Activated T-helper 1 cell treated with Interleukin-2 at 50 U/mL for 16 hours (primary cell): ENCODE measurements around the gene KCP.

Experiments
- DNase-seq: peaks from one replicate; pipeline ENCODE4 v3.0.0-alpha.2; 2020; ENCODE audit warnings: low read depth

The KCP gene

GRCh38 chr7:128874140-128875031 is 36.1 kb downstream of the KCP start:
- no peak for DNase-seq

GRCh38 chr7:128873234-128873633 is 37.3 kb downstream of the KCP start:
- DNase-seq = no peak

- no peak for DNase-seq
Observed at GRCh38 chr7:128872394-128872824, 38.1 kb downstream of the KCP start.

GRCh38 chr7:128871050-128871449 is 39.5 kb downstream of the KCP start:
- no peak for DNase-seq

- no peak for DNase-seq
Observed at GRCh38 chr7:128869944-128870285, 40.6 kb downstream of the KCP start.

- DNase-seq = peak; percentile 33
Observed at GRCh38 chr7:128869138-128869943, 41.2 kb downstream of the KCP start.

- DNase-seq = no peak
Observed at GRCh38 chr7:128868624-128869137, 41.8 kb downstream of the KCP start.

GRCh38 chr7:128867842-128868623 is 42.5 kb downstream of the KCP start:
- DNase-seq = no peak

GRCh38 chr7:128867241-128867640 is 43.3 kb downstream of the KCP start:
- DNase-seq = no peak

- no peak for DNase-seq
Observed at GRCh38 chr7:128865996-128866877, 44.3 kb downstream of the KCP start.

GRCh38 chr7:128865303-128865702 is 45.2 kb downstream of the KCP start:
- DNase-seq = no peak

GRCh38 chr7:128863433-128863989 is 47.0 kb downstream of the KCP start:
- no peak for DNase-seq

GRCh38 chr7:128862571-128863432 is 47.7 kb downstream of the KCP start, which contains the start of gene ATP6V1F:
Gene ATP6V1F (plus strand): TSS chr7:128862856. CDS start chr7:128862905, 49 bp downstream.
- DNase-seq = peak; percentile 99

- no peak for DNase-seq
Observed at GRCh38 chr7:128861957-128862570, 48.4 kb downstream of the KCP start.

GRCh38 chr7:128860158-128861073 is 50.1 kb downstream of the KCP start:
- DNase-seq = no peak

GRCh38 chr7:128859232-128860157 is 51.0 kb downstream of the KCP start:
- no peak for DNase-seq
